B cell (primary cell): Measurements from ENCODE around the gene ZYG11A.

Experiments used
- EZH2 ChIP-seq: IDR thresholded peaks from 2 replicates; pipeline ENCODE4 v1.6.1; 2012; ENCODE audit warnings: borderline replicate concordance, low read depth, mild to moderate bottlenecking, moderate library complexity, low read length; ENCODE audit not compliant: insufficient read depth, poor library complexity, severe bottlenecking
- TF ChIP-seq, protein P1 (sequence below): fragments of 200-600 bp; IDR thresholded peaks from one replicate; pipeline ENCODE4 v1.8.0; 2022; ENCODE audit warnings: antibody characterized with exemption, mild to moderate bottlenecking

DNA sequence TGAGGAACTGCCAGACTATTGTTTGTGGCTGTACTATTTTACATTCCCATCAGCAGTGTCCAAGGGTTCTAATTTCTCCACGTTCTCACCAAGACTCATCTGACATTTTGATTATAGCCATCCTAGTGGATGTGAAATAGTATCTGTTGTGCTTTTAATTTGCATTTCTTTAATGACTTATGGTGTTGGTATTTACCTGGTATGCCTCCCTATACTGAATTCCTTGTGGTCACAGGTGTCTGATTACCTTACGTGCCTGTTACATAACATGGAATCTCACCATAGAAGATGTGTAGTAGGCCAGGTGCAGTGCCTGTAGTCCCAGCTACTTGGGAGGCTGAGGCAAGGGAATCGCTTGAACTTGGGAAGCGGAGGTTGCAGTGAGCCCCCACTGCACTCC is 13.5 kb downstream of the ZYG11A start:
- TF ChIP-seq, protein P1, sequence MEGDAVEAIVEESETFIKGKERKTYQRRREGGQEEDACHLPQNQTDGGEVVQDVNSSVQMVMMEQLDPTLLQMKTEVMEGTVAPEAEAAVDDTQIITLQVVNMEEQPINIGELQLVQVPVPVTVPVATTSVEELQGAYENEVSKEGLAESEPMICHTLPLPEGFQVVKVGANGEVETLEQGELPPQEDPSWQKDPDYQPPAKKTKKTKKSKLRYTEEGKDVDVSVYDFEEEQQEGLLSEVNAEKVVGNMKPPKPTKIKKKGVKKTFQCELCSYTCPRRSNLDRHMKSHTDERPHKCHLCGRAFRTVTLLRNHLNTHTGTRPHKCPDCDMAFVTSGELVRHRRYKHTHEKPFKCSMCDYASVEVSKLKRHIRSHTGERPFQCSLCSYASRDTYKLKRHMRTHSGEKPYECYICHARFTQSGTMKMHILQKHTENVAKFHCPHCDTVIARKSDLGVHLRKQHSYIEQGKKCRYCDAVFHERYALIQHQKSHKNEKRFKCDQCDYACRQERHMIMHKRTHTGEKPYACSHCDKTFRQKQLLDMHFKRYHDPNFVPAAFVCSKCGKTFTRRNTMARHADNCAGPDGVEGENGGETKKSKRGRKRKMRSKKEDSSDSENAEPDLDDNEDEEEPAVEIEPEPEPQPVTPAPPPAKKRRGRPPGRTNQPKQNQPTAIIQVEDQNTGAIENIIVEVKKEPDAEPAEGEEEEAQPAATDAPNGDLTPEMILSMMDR: no peak
- no peak for TF ChIP-seq EZH2
